ENCODE results near the gene TMEM130.

GRCh38 chr7:98862203-98862602 lies 7.6 kb downstream of the TMEM130 start:
- TF ChIP-seq CREB1 (IDR thresholded peaks at IDR 0.05; ENCODE audit: low read depth) (no peak), EP300 (IDR thresholded peaks at IDR 0.05; ENCODE audit: borderline replicate concordance) (no peak), YY1 (IDR thresholded peaks at IDR 0.05; ENCODE audit: low read depth) (no peak), TAF1 (IDR thresholded peaks at IDR 0.05; ENCODE audit: low read depth) (no peak), REST (IDR thresholded peaks at IDR 0.05; ENCODE audit: low read depth) (no peak)
